Suprapubic skin (tissue), 4 donors: ENCODE measurements around the gene CASP5. TPM values are rescaled to one million over a fixed set of nuclear protein-coding genes. Genes with fewer than 3 reads are reported as not detected.

ENCODE experiments used
- DNase-seq, 2 donors: peaks; one replicate each; pipeline ENCODE4 v3.0.0-alpha.2; 2019; ENCODE audit warnings: low spot score in 2 of 2
- H3K27ac ChIP-seq: fragments of 200-600 bp; sonication (generic); one replicate; pipeline ENCODE4 v1.5.1; 2019
- H3K27me3 ChIP-seq: fragments of 200-600 bp; sonication (generic); one replicate; pipeline ENCODE4 v1.5.1; 2019
- H3K36me3 ChIP-seq: fragments of 200-600 bp; sonication (generic); one replicate; pipeline ENCODE4 v1.5.1; 2019
- H3K4me1 ChIP-seq: fragments of 200-600 bp; sonication (generic); one replicate; pipeline ENCODE4 v1.5.1; 2019
- H3K4me3 ChIP-seq: fragments of 200-600 bp; sonication (generic); one replicate; pipeline ENCODE4 v1.5.1; 2019; ENCODE audit warnings: mild to moderate bottlenecking
- H3K9me3 ChIP-seq: fragments of 200-600 bp; sonication (generic); one replicate; pipeline ENCODE4 v1.5.1; 2019
- CTCF ChIP-seq, 2 donors: fragments of 200-600 bp in 1 of 2; fragments of 450-650 bp in 1 of 2; sonication (generic) in 1 of 2; IDR thresholded peaks; one replicate each; pipeline ENCODE4 v1.5.1; 2016 to 2019; ENCODE audit warnings: antibody characterized with exemption in 2 of 2, mild to moderate bottlenecking in 1 of 2, moderate library complexity in 1 of 2
- EP300 ChIP-seq: sonication (generic); formaldehyde crosslinking; IDR thresholded peaks from one replicate; pipeline ENCODE4 v1.6.1; 2017; ENCODE audit warnings: antibody characterized with exemption
- POLR2A ChIP-seq, 2 donors: fragments of 450-650 bp; IDR thresholded peaks; one replicate each; pipeline ENCODE4 v1.6.1; 2017; ENCODE audit warnings: antibody characterized with exemption in 2 of 2, mild to moderate bottlenecking in 2 of 2, moderate library complexity in 2 of 2
- POLR2AphosphoS5 ChIP-seq, 3 donors: sonication (generic); formaldehyde crosslinking; IDR thresholded peaks; one replicate each; pipeline ENCODE4 v1.6.1; 2017; ENCODE audit warnings: antibody characterized with exemption in 3 of 3
- WGBS: methylation state at CpG from one replicate; pipeline ENCODE4 v1.1.5; 2018; 5-methylcytosine and 5-hydroxymethylcytosine counted together
- total RNA-seq, 4 donors: library from RNA; depleted of rRNA; stranded (reverse); fragments of >200 nt; gene quantifications; one replicate each; pipeline ENCODE4 v1.1.0, GENCODE V29; 2016

The CASP5 gene
- total RNA-seq, 4 donors from 2014 or later: not detected

DNA sequence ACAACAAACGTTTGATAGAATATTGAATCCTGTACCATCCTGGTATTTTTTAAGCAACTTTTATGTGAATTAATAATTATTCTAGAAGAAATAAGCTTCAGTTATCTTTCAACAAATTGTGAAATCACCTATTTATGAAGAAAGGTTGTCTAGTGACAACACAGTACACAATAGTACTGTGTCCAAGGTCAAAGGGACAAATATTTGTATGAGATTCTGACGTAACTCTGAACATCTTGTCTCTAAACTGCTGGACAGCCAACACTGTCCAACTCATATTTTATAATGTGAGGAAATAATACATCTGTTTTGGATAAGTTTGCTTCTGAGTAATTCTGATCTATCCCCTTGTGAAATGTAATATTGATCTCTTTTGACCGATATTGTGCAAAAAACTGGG lies 18.9 kb downstream of the CASP5 start:
- 69% methylated on average over 3 of the region's 3 CpGs for WGBS
- H3K36me3 ChIP-seq: no peaks in the 10 kb centered on the region
- no peak for DNase-seq
- no peak overlapping the region for H3K27ac ChIP-seq
- H3K27me3 ChIP-seq: no peaks in the 10 kb centered on the region
- peaks cover 5% of the 10 kb centered on the region for H3K4me1 ChIP-seq
- TF ChIP-seq CTCF (IDR thresholded peaks at IDR 0.05) (no peak), POLR2AphosphoS5 (IDR thresholded peaks at IDR 0.05) (peak in 1 of 3 donors; percentile 41)
- H3K9me3 ChIP-seq: no peaks in the 10 kb centered on the region
- H3K4me3 ChIP-seq: no peak overlapping the region

DNA sequence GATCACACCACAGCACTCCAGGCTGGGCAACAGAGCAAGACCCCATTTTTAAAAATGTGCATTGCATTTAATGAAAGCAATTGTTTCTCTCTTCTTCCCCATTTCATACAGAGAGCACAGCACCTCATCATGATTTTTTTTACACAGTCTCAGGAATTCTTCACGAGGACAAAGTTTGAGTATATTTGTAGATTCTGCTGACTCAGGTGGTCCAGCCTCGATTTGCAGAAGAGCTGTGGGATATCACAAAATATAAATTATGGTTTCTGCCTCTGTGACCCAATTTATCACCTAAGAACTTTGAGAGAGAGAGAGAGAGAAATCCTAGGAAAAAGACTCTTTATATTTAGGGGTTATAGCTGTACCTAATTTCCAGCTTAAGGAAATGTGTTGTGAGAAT lies 19.8 kb downstream of the CASP5 start:
- no peaks in the 10 kb centered on the region for H3K27me3 ChIP-seq
- WGBS: 49% methylated on average over 2 of the region's 2 CpGs
- DNase-seq: no peak
- no peak overlapping the region for H3K4me3 ChIP-seq
- no peak overlapping the region for H3K27ac ChIP-seq
- H3K4me1 ChIP-seq: peaks cover 5% of the 10 kb centered on the region
- no peaks in the 10 kb centered on the region for H3K9me3 ChIP-seq
- no peak for TF ChIP-seq EP300
- no peak for TF ChIP-seq POLR2AphosphoS5 (IDR thresholded peaks at IDR 0.05)
- no peak for TF ChIP-seq POLR2A (IDR thresholded peaks at IDR 0.05)
- no peaks in the 10 kb centered on the region for H3K36me3 ChIP-seq

- Histone ChIP-seq H3K9me3 (no peaks in the 10 kb centered on the region), H3K4me1 (peaks cover 5% of the 10 kb centered on the region), H3K27ac (no peak overlapping the region), H3K36me3 (no peaks in the 10 kb centered on the region), H3K4me3 (no peak overlapping the region), H3K27me3 (no peaks in the 10 kb centered on the region)
- no peak for DNase-seq
- WGBS: 87% methylated on average over 7 of the region's 7 CpGs
- TF ChIP-seq POLR2A (IDR thresholded peaks at IDR 0.05): no peak
- no peak for TF ChIP-seq EP300
- TF ChIP-seq CTCF (IDR thresholded peaks at IDR 0.05): peak in 1 of 2 donors; percentile 17
Observed at GRCh38 chr11:105000797-105001196, 22.2 kb downstream of the CASP5 start.

- DNase-seq: no peak
- TF ChIP-seq CTCF (IDR thresholded peaks at IDR 0.05): no peak
- TF ChIP-seq EP300: no peak
- TF ChIP-seq POLR2AphosphoS5 (IDR thresholded peaks at IDR 0.05): no peak
- TF ChIP-seq POLR2A (IDR thresholded peaks at IDR 0.05): no peak
- Histone ChIP-seq H3K4me1 (peaks cover 3% of the 10 kb centered on the region), H3K4me3 (no peak overlapping the region), H3K27me3 (no peaks in the 10 kb centered on the region), H3K36me3 (no peaks in the 10 kb centered on the region), H3K9me3 (no peaks in the 10 kb centered on the region), H3K27ac (no peak overlapping the region)
- 93% methylated on average over 5 of the region's 5 CpGs for WGBS
Observed at GRCh38 chr11:105000167-105000566, 22.8 kb downstream of the CASP5 start.

GRCh38 chr11:104999721-105000120 lies 23.2 kb downstream of the CASP5 start:
- Histone ChIP-seq H3K9me3 (no peaks in the 10 kb centered on the region), H3K4me3 (no peak overlapping the region), H3K27me3 (no peaks in the 10 kb centered on the region), H3K4me1 (peaks cover 1% of the 10 kb centered on the region), H3K36me3 (no peaks in the 10 kb centered on the region), H3K27ac (no peak overlapping the region)
- WGBS: 61% methylated on average over 1 of the region's 1 CpG
- TF ChIP-seq CTCF (IDR thresholded peaks at IDR 0.05) (no peak), POLR2A (IDR thresholded peaks at IDR 0.05) (no peak), POLR2AphosphoS5 (IDR thresholded peaks at IDR 0.05) (no peak), EP300 (no peak)
- DNase-seq: no peak

GRCh38 chr11:104997288-104997687 lies 25.7 kb downstream of the CASP5 start:
- H3K4me3 ChIP-seq: no peak overlapping the region
- no peaks in the 10 kb centered on the region for H3K9me3 ChIP-seq
- no peaks in the 10 kb centered on the region for H3K4me1 ChIP-seq
- TF ChIP-seq POLR2A (IDR thresholded peaks at IDR 0.05) (no peak), POLR2AphosphoS5 (IDR thresholded peaks at IDR 0.05) (no peak), CTCF (IDR thresholded peaks at IDR 0.05) (no peak), EP300 (no peak)
- H3K27ac ChIP-seq: no peak overlapping the region
- H3K27me3 ChIP-seq: no peaks in the 10 kb centered on the region
- no peak for DNase-seq
- 83% methylated on average over 6 of the region's 6 CpGs for WGBS
- no peaks in the 10 kb centered on the region for H3K36me3 ChIP-seq
